Measurements from ENCODE around the gene ARF6. TPM values are rescaled to one million over a fixed set of nuclear protein-coding genes. Genes with fewer than 3 reads are reported as not detected.
"Not testable (repeated sequence)": the region's sequence is repeated elsewhere in the genome, so short reads cannot be mapped to it uniquely, and the experiment has no call there.

ARF6 gene
- total RNA-seq, 1 donor from 2014 or later, result 20.9 TPM

DNA sequence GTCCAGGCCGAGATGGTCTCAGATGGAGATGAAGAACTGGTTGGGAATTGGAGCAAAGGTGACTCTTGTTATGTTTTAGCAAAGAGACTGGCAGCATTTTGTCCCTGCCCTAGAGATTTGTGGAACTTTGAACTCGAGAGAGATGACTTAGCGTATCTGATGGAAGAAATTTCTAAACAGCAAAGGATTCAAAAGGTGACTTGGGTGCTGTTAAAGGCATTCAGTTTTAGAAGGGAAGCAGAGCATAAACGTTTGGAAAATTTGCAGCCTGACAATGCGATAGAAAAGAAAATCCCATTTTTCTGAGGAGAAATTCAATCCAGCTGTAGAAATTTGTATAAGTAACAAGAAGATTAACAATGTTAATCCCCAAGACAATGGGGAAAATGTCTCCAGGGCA is 44.0 kb downstream of the ARF6 start:
- not testable (repeated sequence) for ATAC-seq; DNase-seq (ENCODE audit: low spot score)

DNA sequence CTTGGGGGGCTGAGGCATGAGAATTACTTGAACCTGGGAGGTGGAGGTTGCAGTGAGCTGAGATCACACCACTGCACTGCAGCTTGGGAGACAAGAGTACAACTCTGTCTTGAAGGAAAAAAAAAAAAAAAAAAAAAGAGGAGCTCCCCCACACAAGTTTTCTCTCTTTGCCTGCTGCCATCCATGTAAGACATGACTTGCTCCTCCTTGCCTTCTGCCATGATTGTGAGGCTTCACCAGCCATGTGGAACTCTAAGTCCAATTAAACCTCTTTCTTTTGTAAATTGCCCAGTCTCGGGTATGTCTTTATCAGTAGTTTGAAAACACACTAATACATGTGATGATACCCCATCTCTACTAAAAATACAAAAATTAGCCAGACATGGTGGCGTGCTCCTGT is 46.3 kb downstream of the ARF6 start:
- not testable (repeated sequence) for DNase-seq (ENCODE audit: low spot score); ATAC-seq

DNA sequence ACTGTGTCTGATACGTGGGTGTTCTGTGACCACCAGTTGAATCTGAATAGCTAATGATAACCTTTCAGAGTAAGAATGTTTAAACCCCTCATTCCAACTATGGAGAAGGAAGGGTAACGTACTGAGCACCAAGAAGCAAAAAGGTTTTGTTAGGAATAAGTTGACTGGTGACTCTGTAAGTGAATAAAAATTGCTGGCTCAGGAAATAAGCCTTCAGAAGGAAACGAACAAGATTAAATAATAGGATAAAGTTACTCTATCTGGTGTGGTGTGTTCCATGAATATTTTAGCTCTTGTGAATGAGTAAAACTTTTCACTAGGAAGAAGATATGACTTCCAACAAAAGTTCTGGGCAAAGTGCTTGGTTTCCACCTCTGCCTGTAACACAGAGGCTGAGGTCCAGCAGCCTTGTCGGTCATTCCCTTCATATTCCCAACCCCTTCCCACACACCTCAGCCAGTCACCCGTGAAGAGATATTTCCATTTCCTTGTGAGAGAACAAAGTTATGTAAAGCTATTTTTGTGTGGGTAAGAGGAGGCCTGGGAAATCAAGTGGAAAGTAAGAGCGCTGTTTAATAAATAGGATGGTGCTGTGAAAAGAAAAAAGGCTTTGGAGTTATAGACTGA is 47.1 kb downstream of the ARF6 start:
- no peak for DNase-seq (ENCODE audit: low spot score)
- ATAC-seq, result no peak

DNA sequence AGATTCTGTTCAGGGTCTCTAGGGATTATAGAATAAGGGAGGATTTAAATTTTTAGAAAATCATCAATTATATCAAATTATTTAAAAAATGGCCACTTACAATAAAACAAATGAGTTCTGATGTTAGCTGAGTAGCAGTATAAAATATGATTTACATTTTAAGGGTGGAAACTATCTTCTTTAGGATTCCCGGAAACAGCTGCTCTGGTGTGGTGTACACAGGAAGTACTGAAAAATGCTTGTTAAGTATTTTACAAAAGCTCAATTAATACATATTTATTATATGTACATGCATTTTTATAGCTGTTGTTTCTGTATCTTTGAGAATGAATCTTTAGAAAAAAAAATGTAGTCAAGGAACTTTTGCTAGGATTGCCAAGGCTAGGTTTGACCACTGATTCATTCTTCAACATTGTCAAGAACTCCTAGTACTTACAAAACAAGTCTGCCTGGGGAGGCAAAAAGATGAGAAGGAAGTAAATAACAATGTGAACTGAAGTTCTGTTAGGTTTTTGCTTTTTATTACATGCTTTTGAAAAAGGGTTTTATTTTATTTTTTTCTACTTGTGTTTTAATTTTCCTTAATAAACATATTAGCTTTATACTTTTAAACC is 48.0 kb downstream of the ARF6 start:
- ATAC-seq (no peak), DNase-seq (ENCODE audit: low spot score) (no peak)

DNA sequence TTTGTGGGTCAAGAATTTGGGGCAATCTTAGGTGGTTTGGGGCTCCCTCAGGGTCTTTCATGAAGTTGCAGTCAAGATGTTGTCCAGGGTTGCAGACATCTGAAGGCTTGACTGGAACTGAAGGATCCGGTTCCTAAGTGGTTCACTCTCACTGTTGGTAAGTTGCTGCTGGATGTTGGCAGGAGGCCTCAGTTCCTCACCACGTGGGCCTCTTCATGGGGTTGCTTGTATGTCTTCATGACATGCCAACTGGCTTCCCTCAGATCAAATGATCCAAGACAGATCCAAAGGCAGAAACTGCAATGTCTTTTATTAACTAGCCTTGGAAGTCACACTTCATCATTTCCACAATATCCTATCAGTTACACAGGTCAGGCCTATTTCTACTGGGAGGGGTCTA is 49.2 kb downstream of the ARF6 start:
- no peak for DNase-seq (ENCODE audit: low spot score)
- no peak for ATAC-seq

DNA sequence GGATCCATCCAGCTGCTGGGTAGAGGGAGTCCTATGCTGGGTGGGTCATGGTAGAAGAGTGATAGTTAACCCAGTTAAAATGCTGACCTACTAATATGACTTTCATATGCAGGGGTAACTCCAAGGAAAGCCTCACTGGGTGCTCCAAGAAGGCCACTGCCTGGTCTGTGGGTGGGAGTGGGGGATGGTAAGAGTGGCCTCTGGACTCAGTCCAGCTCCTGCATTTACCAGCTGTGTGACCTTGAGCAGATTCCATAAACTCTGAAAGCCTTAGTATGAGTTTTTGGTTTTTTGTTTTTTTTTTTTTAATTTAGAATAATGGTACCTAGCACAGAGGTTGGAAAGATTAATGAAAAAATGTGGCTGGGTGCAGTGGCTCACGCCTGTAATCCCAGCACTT is 51.6 kb downstream of the ARF6 start:
- no peak for ATAC-seq
- no peak for DNase-seq (ENCODE audit: low spot score)

DNA sequence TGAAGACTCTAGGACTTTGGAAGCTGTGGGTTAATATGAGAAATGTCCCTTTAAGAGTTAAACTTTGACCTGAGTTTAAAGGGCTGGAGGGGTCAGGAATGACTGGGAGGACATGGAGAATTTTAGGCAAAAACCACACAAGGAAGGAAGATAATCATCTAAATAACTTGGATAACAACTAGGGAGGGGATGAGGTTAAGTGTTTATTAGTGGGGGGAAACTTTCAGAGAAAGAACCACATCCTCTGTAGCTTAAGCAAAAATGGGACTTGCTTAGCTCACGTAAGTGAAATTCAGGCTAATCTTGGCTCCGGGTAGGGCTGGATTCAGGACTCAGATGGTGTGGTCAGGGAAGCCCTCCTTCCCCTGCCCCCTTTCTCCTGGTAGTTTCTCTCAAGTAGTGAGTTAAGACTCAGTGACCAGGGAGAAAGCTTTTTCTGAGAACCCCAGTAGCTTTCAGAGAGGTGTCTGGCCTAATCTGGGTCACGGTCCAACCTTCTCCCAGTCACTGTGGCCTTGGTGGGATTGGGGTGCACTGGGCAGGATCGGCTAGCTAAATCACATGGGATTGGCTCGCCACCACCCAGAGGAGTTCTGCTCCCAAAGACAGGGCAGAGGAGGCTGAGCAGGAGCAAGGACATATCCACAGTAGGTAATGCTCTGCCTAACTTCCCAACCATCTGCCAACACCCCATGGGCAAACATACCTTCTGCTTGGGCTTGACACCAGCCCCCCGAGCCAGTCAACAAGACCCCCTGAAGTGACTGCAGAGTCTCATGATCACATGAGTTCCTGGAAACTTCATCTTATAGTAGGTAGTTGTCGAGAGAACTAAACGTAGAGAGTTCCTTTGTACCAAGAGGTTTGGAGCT is 52.8 kb downstream of the ARF6 start:
- ATAC-seq (no peak), DNase-seq (ENCODE audit: low spot score) (no peak)

Other genes with a start within 250 kb of the ARF6 start
- 3.3 TPM for gene POLE2, start 204.9 kb upstream of the ARF6 start, total RNA-seq
- 3.0 TPM for gene KLHDC1, start 200.0 kb upstream of the ARF6 start, total RNA-seq
- gene KLHDC2, start 124.9 kb upstream of the ARF6 start, total RNA-seq, result 56.2 TPM
- 18.2 TPM for gene NEMF, start 40.3 kb upstream of the ARF6 start, total RNA-seq
- gene VCPKMT, start 223.5 kb downstream of the ARF6 start, total RNA-seq, result 3.8 TPM